ENCODE results near the gene TMEM97. TPM values are rescaled to one million over a fixed set of nuclear protein-coding genes. Genes with fewer than 3 reads are reported as not detected.
"Not testable (repeated sequence)": the region's sequence is repeated elsewhere in the genome, so short reads cannot be mapped to it uniquely, and the experiment has no call there.

TMEM97 gene
- polyA plus RNA-seq, 2 donors, result 7.4 to 8.9 TPM

GRCh38 chr17:28280826-28281225, 38.2 kb upstream of the TMEM97 start:
- Histone ChIP-seq H3K36me3 (ENCODE audit: control insufficient read depth in 2 of 2, insufficient read depth in 2 of 2, low read length in 1 of 2) (no peaks in the 10 kb centered on the region), H3K4me3 (ENCODE audit: low read depth in 1 of 2, low read length in 2 of 2) (no peak overlapping the region), H3K4me1 (ENCODE audit: control insufficient read depth in 2 of 2, insufficient read depth in 2 of 2, low read length in 1 of 2) (no peaks in the 10 kb centered on the region), H3K9me3 (ENCODE audit: control insufficient read depth in 2 of 2, insufficient read depth in 1 of 2, low read depth in 1 of 2, low read length in 1 of 2) (no peaks in the 10 kb centered on the region), H3K27me3 (ENCODE audit: control insufficient read depth in 1 of 2, insufficient read depth in 2 of 2, low read length in 2 of 2) (no peaks in the 10 kb centered on the region), H3K27ac (ENCODE audit: low read depth in 2 of 2, low read length in 1 of 2) (no peak overlapping the region)
- WGBS, 2 donors, result 86 to 89% methylated on average over 3 of the region's 3 CpGs

- H3K27ac ChIP-seq (ENCODE audit: low read depth in 2 of 2, low read length in 1 of 2), result no peak overlapping the region
- 40 to 56% methylated on average over 7 of the region's 7 CpGs for WGBS, 2 donors
- no peaks in the 10 kb centered on the region for H3K9me3 ChIP-seq (ENCODE audit: control insufficient read depth in 2 of 2, insufficient read depth in 1 of 2, low read depth in 1 of 2, low read length in 1 of 2)
- H3K36me3 ChIP-seq (ENCODE audit: control insufficient read depth in 2 of 2, insufficient read depth in 2 of 2, low read length in 1 of 2), result no peaks in the 10 kb centered on the region
- no peaks in the 10 kb centered on the region for H3K4me1 ChIP-seq (ENCODE audit: control insufficient read depth in 2 of 2, insufficient read depth in 2 of 2, low read length in 1 of 2)
- no peaks in the 10 kb centered on the region for H3K27me3 ChIP-seq (ENCODE audit: control insufficient read depth in 1 of 2, insufficient read depth in 2 of 2, low read length in 2 of 2)
- H3K4me3 ChIP-seq (ENCODE audit: low read depth in 1 of 2, low read length in 2 of 2), result no peak overlapping the region
These were observed 36.4 kb upstream of the TMEM97 start for GRCh38 chr17:28282596-28282995.

- no peaks in the 10 kb centered on the region for H3K27me3 ChIP-seq (ENCODE audit: control insufficient read depth in 1 of 2, insufficient read depth in 2 of 2, low read length in 2 of 2)
- no peaks in the 10 kb centered on the region for H3K9me3 ChIP-seq (ENCODE audit: control insufficient read depth in 2 of 2, insufficient read depth in 1 of 2, low read depth in 1 of 2, low read length in 1 of 2)
- H3K4me1 ChIP-seq (ENCODE audit: control insufficient read depth in 2 of 2, insufficient read depth in 2 of 2, low read length in 1 of 2), result no peaks in the 10 kb centered on the region
- H3K36me3 ChIP-seq (ENCODE audit: control insufficient read depth in 2 of 2, insufficient read depth in 2 of 2, low read length in 1 of 2), result no peaks in the 10 kb centered on the region
- H3K4me3 ChIP-seq (ENCODE audit: low read depth in 1 of 2, low read length in 2 of 2), result no peak overlapping the region
- 68 to 71% methylated on average over 2 of the region's 2 CpGs for WGBS, 2 donors
- no peak overlapping the region for H3K27ac ChIP-seq (ENCODE audit: low read depth in 2 of 2, low read length in 1 of 2)
These were observed 33.0 kb upstream of the TMEM97 start for GRCh38 chr17:28285965-28286364.

DNA sequence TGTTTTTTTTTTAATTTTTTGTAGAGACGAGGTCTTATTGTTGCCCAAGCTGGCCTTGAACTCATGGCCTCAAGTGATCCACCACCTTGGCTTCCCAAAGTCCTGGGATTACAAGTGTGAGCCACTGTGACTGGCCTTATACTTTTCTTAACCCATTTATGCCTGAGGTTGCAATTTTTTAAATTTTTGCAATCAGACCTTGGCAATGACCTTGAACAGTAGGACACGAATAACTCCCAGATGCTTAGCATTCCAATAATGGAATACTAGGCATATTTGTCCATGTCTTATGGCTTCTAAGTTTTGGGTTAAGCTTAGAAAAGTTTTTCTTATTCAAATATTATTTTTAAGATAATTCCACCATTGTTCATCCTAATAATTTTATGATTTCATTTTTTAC, 28.3 kb upstream of the TMEM97 start:
- Histone ChIP-seq H3K27me3 (ENCODE audit: control insufficient read depth in 1 of 2, insufficient read depth in 2 of 2, low read length in 2 of 2) (no peaks in the 10 kb centered on the region), H3K27ac (ENCODE audit: low read depth in 2 of 2, low read length in 1 of 2) (no peak overlapping the region), H3K4me3 (ENCODE audit: low read depth in 1 of 2, low read length in 2 of 2) (no peak overlapping the region), H3K36me3 (ENCODE audit: control insufficient read depth in 2 of 2, insufficient read depth in 2 of 2, low read length in 1 of 2) (no peaks in the 10 kb centered on the region), H3K9me3 (ENCODE audit: control insufficient read depth in 2 of 2, insufficient read depth in 1 of 2, low read depth in 1 of 2, low read length in 1 of 2) (no peaks in the 10 kb centered on the region), H3K4me1 (ENCODE audit: control insufficient read depth in 2 of 2, insufficient read depth in 2 of 2, low read length in 1 of 2) (no peaks in the 10 kb centered on the region)
- WGBS, 2 donors, result 57 to 75% methylated on average over 2 of the region's 2 CpGs

GRCh38 chr17:28291780-28292330, 27.1 kb upstream of the TMEM97 start:
- Histone ChIP-seq H3K9me3 (ENCODE audit: control insufficient read depth in 2 of 2, insufficient read depth in 1 of 2, low read depth in 1 of 2, low read length in 1 of 2) (no peaks in the 10 kb centered on the region), H3K36me3 (ENCODE audit: control insufficient read depth in 2 of 2, insufficient read depth in 2 of 2, low read length in 1 of 2) (no peaks in the 10 kb centered on the region), H3K4me3 (ENCODE audit: low read depth in 1 of 2, low read length in 2 of 2) (no peak overlapping the region), H3K27me3 (ENCODE audit: control insufficient read depth in 1 of 2, insufficient read depth in 2 of 2, low read length in 2 of 2) (no peaks in the 10 kb centered on the region), H3K27ac (ENCODE audit: low read depth in 2 of 2, low read length in 1 of 2) (no peak overlapping the region), H3K4me1 (ENCODE audit: control insufficient read depth in 2 of 2, insufficient read depth in 2 of 2, low read length in 1 of 2) (no peaks in the 10 kb centered on the region)
- WGBS, 2 donors, result 43 to 55% methylated on average over 1 of the region's 1 CpG

DNA sequence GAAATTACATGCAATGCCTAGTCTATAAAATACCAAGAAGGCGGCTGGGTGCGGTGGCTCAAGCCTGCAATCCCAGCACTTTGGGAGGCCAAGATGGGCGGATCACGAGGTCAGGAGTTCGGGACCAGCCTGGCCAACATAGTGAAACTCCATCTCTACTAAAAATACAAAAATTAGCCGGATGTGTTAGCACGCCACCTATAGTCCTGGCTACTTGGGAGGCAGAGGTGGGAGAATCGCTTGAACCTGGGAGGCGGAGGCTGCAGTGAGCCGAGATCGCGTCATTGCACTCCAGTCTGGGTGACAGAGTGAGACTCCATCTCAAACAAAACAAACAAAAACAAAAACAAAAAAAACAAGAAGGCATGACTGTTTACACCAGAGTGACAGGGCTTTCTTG, 26.1 kb upstream of the TMEM97 start:
- WGBS, 2 donors, result 88 to 92% methylated on average over 12 of the region's 12 CpGs
- H3K4me3 ChIP-seq (ENCODE audit: low read depth in 1 of 2, low read length in 2 of 2); H3K27ac ChIP-seq (ENCODE audit: low read depth in 2 of 2, low read length in 1 of 2); H3K36me3 ChIP-seq (ENCODE audit: control insufficient read depth in 2 of 2, insufficient read depth in 2 of 2, low read length in 1 of 2); H3K9me3 ChIP-seq (ENCODE audit: control insufficient read depth in 2 of 2, insufficient read depth in 1 of 2, low read depth in 1 of 2, low read length in 1 of 2); H3K27me3 ChIP-seq (ENCODE audit: control insufficient read depth in 1 of 2, insufficient read depth in 2 of 2, low read length in 2 of 2); H3K4me1 ChIP-seq (ENCODE audit: control insufficient read depth in 2 of 2, insufficient read depth in 2 of 2, low read length in 1 of 2): not testable (repeated sequence)

DNA sequence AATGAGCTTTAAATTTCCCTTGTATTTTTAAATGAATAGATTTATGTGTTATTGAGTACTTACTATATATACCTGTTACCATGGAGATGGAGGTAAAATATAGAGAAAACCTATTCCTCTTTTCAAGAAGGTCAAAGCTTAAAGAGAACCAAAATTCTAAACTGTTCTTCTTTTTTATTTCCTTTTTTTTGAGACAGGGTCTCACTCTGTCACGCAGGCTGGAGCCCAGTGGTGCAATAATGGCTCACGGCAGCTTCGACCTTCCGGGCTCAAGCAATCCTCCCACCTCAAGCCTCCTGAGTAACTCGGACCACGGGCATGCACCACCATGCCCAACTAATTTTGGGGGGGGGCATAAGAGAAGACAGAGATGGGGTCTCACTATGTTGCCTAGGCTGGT, 25.0 kb upstream of the TMEM97 start:
- H3K9me3 ChIP-seq (ENCODE audit: control insufficient read depth in 2 of 2, insufficient read depth in 1 of 2, low read depth in 1 of 2, low read length in 1 of 2), result no peaks in the 10 kb centered on the region
- no peak overlapping the region for H3K4me3 ChIP-seq (ENCODE audit: low read depth in 1 of 2, low read length in 2 of 2)
- H3K36me3 ChIP-seq (ENCODE audit: control insufficient read depth in 2 of 2, insufficient read depth in 2 of 2, low read length in 1 of 2), result no peaks in the 10 kb centered on the region
- WGBS, 2 donors, result 83 to 92% methylated on average over 6 of the region's 6 CpGs
- H3K27ac ChIP-seq (ENCODE audit: low read depth in 2 of 2, low read length in 1 of 2), result no peak overlapping the region
- no peaks in the 10 kb centered on the region for H3K4me1 ChIP-seq (ENCODE audit: control insufficient read depth in 2 of 2, insufficient read depth in 2 of 2, low read length in 1 of 2)
- H3K27me3 ChIP-seq (ENCODE audit: control insufficient read depth in 1 of 2, insufficient read depth in 2 of 2, low read length in 2 of 2), result no peaks in the 10 kb centered on the region

GRCh38 chr17:28295677-28296578, 23.1 kb upstream of the TMEM97 start:
- 53 to 60% methylated on average over 3 of the region's 3 CpGs for WGBS, 2 donors
- no peaks in the 10 kb centered on the region for H3K9me3 ChIP-seq (ENCODE audit: control insufficient read depth in 2 of 2, insufficient read depth in 1 of 2, low read depth in 1 of 2, low read length in 1 of 2)
- no peaks in the 10 kb centered on the region for H3K36me3 ChIP-seq (ENCODE audit: control insufficient read depth in 2 of 2, insufficient read depth in 2 of 2, low read length in 1 of 2)
- H3K4me3 ChIP-seq (ENCODE audit: low read depth in 1 of 2, low read length in 2 of 2), result no peak overlapping the region
- H3K27me3 ChIP-seq (ENCODE audit: control insufficient read depth in 1 of 2, insufficient read depth in 2 of 2, low read length in 2 of 2), result no peaks in the 10 kb centered on the region
- no peak overlapping the region for H3K27ac ChIP-seq (ENCODE audit: low read depth in 2 of 2, low read length in 1 of 2)
- H3K4me1 ChIP-seq (ENCODE audit: control insufficient read depth in 2 of 2, insufficient read depth in 2 of 2, low read length in 1 of 2), result no peaks in the 10 kb centered on the region

GRCh38 chr17:28298449-28298848, 20.6 kb upstream of the TMEM97 start:
- Histone ChIP-seq H3K27ac (ENCODE audit: low read depth in 2 of 2, low read length in 1 of 2) (no peak overlapping the region), H3K9me3 (ENCODE audit: control insufficient read depth in 2 of 2, insufficient read depth in 1 of 2, low read depth in 1 of 2, low read length in 1 of 2) (no peaks in the 10 kb centered on the region), H3K4me3 (ENCODE audit: low read depth in 1 of 2, low read length in 2 of 2) (no peak overlapping the region), H3K36me3 (ENCODE audit: control insufficient read depth in 2 of 2, insufficient read depth in 2 of 2, low read length in 1 of 2) (no peaks in the 10 kb centered on the region), H3K27me3 (ENCODE audit: control insufficient read depth in 1 of 2, insufficient read depth in 2 of 2, low read length in 2 of 2) (no peaks in the 10 kb centered on the region), H3K4me1 (ENCODE audit: control insufficient read depth in 2 of 2, insufficient read depth in 2 of 2, low read length in 1 of 2) (no peaks in the 10 kb centered on the region)
- WGBS, 2 donors, result 71 to 87% methylated on average over 3 of the region's 3 CpGs

DNA sequence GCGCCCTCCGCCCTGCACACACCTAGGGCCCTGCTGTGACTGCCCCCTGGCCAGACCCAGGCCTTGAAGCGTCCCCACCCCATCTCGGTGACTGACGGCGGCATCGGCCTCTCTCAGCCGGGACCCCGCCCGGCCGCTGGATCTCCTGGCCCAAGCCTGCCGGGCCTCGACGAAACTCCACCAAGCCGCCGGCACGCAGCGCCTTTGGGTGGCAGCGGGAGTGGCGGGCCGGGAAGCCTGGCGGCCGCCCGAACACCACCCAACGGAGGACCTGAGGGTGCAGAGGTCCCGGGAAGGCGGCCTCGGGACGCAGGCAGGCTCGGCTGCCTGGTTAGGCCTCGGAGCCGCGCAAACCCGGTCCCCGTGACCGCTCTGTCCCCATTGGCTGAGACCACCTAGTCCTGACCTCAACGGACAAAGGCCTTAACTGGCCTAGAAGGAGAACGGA, 12.0 kb upstream of the TMEM97 start:
- no peak overlapping the region for H3K27ac ChIP-seq (ENCODE audit: low read depth in 2 of 2, low read length in 1 of 2)
- H3K27me3 ChIP-seq (ENCODE audit: control insufficient read depth in 1 of 2, insufficient read depth in 2 of 2, low read length in 2 of 2), result no peaks in the 10 kb centered on the region
- no peaks in the 10 kb centered on the region for H3K36me3 ChIP-seq (ENCODE audit: control insufficient read depth in 2 of 2, insufficient read depth in 2 of 2, low read length in 1 of 2)
- H3K4me3 ChIP-seq (ENCODE audit: low read depth in 1 of 2, low read length in 2 of 2), result no peak overlapping the region
- H3K4me1 ChIP-seq (ENCODE audit: control insufficient read depth in 2 of 2, insufficient read depth in 2 of 2, low read length in 1 of 2), result no peaks in the 10 kb centered on the region
- no peaks in the 10 kb centered on the region for H3K9me3 ChIP-seq (ENCODE audit: control insufficient read depth in 2 of 2, insufficient read depth in 1 of 2, low read depth in 1 of 2, low read length in 1 of 2)
- 35 to 41% methylated on average over 38 of the region's 38 CpGs for WGBS, 2 donors

Measured in esophagus (tissue), 2 donors.